HFF-Myc (cell line): Measurements from ENCODE around the gene OLIG1.

Source experiments
- DNase-seq: peaks from one replicate; pipeline ENCODE4 v3.0.0-alpha.2; 2011; ENCODE audit warnings: low read depth; ENCODE audit errors: extremely low read depth
- H3K4me3 ChIP-seq: replicated peaks from 2 replicates; pipeline ENCODE4 v1.5.1; 2011; ENCODE audit warnings: low read depth, mild to moderate bottlenecking, control low read depth, low read length
- CTCF ChIP-seq: IDR thresholded peaks from 2 replicates; pipeline ENCODE4 v1.5.1; 2012; ENCODE audit warnings: mild to moderate bottlenecking, low read depth, low read length, control low read depth; ENCODE audit errors: missing control alignments

The OLIG1 gene

GRCh38 chr21:33069994-33070743, at the start of gene OLIG1:
TSS of gene OLIG1 (plus strand) at chr21:33070141. CDS start at chr21:33070247, 106 bp downstream.
- TF ChIP-seq CTCF: no peak
- DNase-seq: no peak
- H3K4me3 ChIP-seq: no peak within 1 kb of the TSS

GRCh38 chr21:33020558-33021100, 49.3 kb upstream of the OLIG1 start:
- DNase-seq: no peak
- no peak overlapping the region for H3K4me3 ChIP-seq
- no peak for TF ChIP-seq CTCF

GRCh38 chr21:33021150-33021549, 48.8 kb upstream of the OLIG1 start:
- TF ChIP-seq CTCF: no peak
- no peak for DNase-seq
- H3K4me3 ChIP-seq: no peak overlapping the region

- DNase-seq: no peak
- H3K4me3 ChIP-seq: no peak overlapping the region
- TF ChIP-seq CTCF: no peak
Measured at GRCh38 chr21:33021667-33022066, 48.3 kb upstream of the OLIG1 start.

- DNase-seq: no peak
- TF ChIP-seq CTCF: no peak
- H3K4me3 ChIP-seq: no peak overlapping the region
Measured at GRCh38 chr21:33022489-33022827, 47.5 kb upstream of the OLIG1 start.

GRCh38 chr21:33022828-33023573, 46.9 kb upstream of the OLIG1 start:
- DNase-seq: no peak
- no peak for TF ChIP-seq CTCF
- no peak overlapping the region for H3K4me3 ChIP-seq
